H1 (cell line): Measurements from ENCODE around the gene CDK9. TPM values are rescaled to one million over a fixed set of nuclear protein-coding genes. Genes with fewer than 3 reads are reported as not detected.
A peak's percentile ranks its signal among the peaks of the same experiment; 100 is the strongest.

Experiments used
- CTCF ChIA-PET: fragments of 300-600 bp; sonication (Branson Sonifier 250); formaldehyde crosslinking; loops from one replicate; lab custom pipeline; 2021; ENCODE audit not compliant: partially characterized antibody; lab: Charles Lee
- POLR2A ChIA-PET: fragments of 300-600 bp; sonication (Branson Sonifier 250); formaldehyde crosslinking; loops from one replicate; lab custom pipeline; 2021; ENCODE audit warnings: inconsistent platforms; ENCODE audit not compliant: partially characterized antibody; lab: Charles Lee
- DNase-seq, 2 experiments: peaks; one replicate each; pipeline versions ENCODE4 v3.0.0 to v3.0.0-alpha.2; 2010 to 2022; ENCODE audit warnings: low spot score in 2 of 2, low read depth in 1 of 2, mixed read lengths in 1 of 2
- FAIRE-seq: peaks from 2 replicates; lab custom pipeline; 2011; peaks lifted over from hg19 to GRCh38; lab: Jason Lieb, UNC
- H2AFZ ChIP-seq: 2 replicates; pipeline ENCODE4 v1.8.1; 2012; ENCODE audit warnings: low read length, inconsistent platforms
- H2AK5ac ChIP-seq: 2 replicates; pipeline ENCODE4 v1.6.1; 2013; ENCODE audit warnings: low read depth, low read length
- H2BK120ac ChIP-seq: replicated peaks from 2 replicates; pipeline ENCODE3; 2013; ENCODE audit warnings: low read depth, low read length, inconsistent platforms
- H2BK12ac ChIP-seq: 2 replicates; pipeline ENCODE4 v1.6.1; 2013; ENCODE audit warnings: low read depth, low read length
- H2BK15ac ChIP-seq: 2 replicates; pipeline ENCODE4 v1.6.1; 2013; ENCODE audit warnings: low read length
- H2BK20ac ChIP-seq: 2 replicates; pipeline ENCODE4 v1.6.1; 2013; ENCODE audit warnings: low read length
- H2BK5ac ChIP-seq: 2 replicates; pipeline ENCODE4 v1.6.1; 2013; ENCODE audit warnings: low read depth, low read length
- H3K14ac ChIP-seq: 2 replicates; pipeline ENCODE4 v1.6.1; 2013; ENCODE audit warnings: inconsistent platforms; ENCODE audit not compliant: insufficient read length
- H3K18ac ChIP-seq: 2 replicates; pipeline ENCODE4 v1.6.1; 2013; ENCODE audit warnings: low read length; ENCODE audit errors: extremely low read depth
- H3K23ac ChIP-seq: 2 replicates; pipeline ENCODE4 v1.6.1; 2013; ENCODE audit warnings: inconsistent platforms; ENCODE audit not compliant: insufficient read length
- H3K23me2 ChIP-seq: 2 replicates; pipeline ENCODE4 v1.6.1; 2013; ENCODE audit warnings: low read depth, low read length
- H3K27ac ChIP-seq: 2 replicates; pipeline ENCODE4 v1.6.1; 2011; ENCODE audit warnings: low read depth, low read length, inconsistent platforms
- H3K27me3 ChIP-seq, 4 experiments: replicated peaks in 1 of 4; 1 replicate in 1 of 4; 2 replicates in 3 of 4; pipeline versions ENCODE4 v1.6.1 to v1.8.1; 2011 to 2013; ENCODE audit warnings: low read length in 3 of 4, mild to moderate bottlenecking in 3 of 4, inconsistent platforms in 2 of 4, mixed read lengths in 2 of 4, moderate library complexity in 1 of 4; ENCODE audit not compliant: control insufficient read depth in 3 of 4, insufficient read depth in 3 of 4; ENCODE audit errors: extremely low read depth in 1 of 4
- H3K36me3 ChIP-seq, 4 experiments: 2 replicates each; pipeline versions ENCODE4 v1.6.1 to v1.8.1; 2011 to 2013; ENCODE audit warnings: mild to moderate bottlenecking in 4 of 4, low read length in 3 of 4, moderate library complexity in 2 of 4, control low read depth in 1 of 4, inconsistent platforms in 1 of 4; ENCODE audit not compliant: insufficient read depth in 4 of 4, control insufficient read depth in 2 of 4
- H3K4ac ChIP-seq: replicated peaks from 2 replicates; pipeline ENCODE3; 2013; ENCODE audit warnings: low read length, low read depth, mixed read lengths, inconsistent platforms; ENCODE audit not compliant: insufficient read length
- H3K4me1 ChIP-seq, 4 experiments: replicated peaks in 1 of 4; 1 replicate in 1 of 4; 2 replicates in 3 of 4; pipeline versions ENCODE4 v1.6.1 to v1.8.1; 2011 to 2013; ENCODE audit warnings: low read length in 3 of 4, inconsistent platforms in 2 of 4, mixed read lengths in 1 of 4; ENCODE audit not compliant: insufficient read depth in 4 of 4, control insufficient read depth in 3 of 4
- H3K4me2 ChIP-seq, 2 experiments: 2 replicates each; pipeline versions ENCODE4 v1.6.1 to v1.8.1; 2011 to 2013; ENCODE audit warnings: low read depth in 2 of 2, low read length in 2 of 2, control low read depth in 1 of 2, inconsistent platforms in 1 of 2, mild to moderate bottlenecking in 1 of 2; ENCODE audit not compliant: insufficient read depth in 1 of 2
- H3K4me3 ChIP-seq, 4 experiments: fragments of 200-600, 300-600 bp in 1 of 4; sonication (generic), shearing (Covaris generic), sonication (Bioruptor Twin) in 1 of 4; 2 replicates each; pipeline versions ENCODE4 v1.5.1 to v1.8.1; 2011 to 2016; ENCODE audit warnings: low read length in 4 of 4, low read depth in 3 of 4, control low read depth in 2 of 4, inconsistent platforms in 2 of 4, mild to moderate bottlenecking in 2 of 4, mixed read lengths in 1 of 4, moderate library complexity in 1 of 4; ENCODE audit not compliant: insufficient read depth in 2 of 4; ENCODE audit errors: extremely low read depth in 1 of 4
- H3K56ac ChIP-seq: replicated peaks from 2 replicates; pipeline ENCODE3; 2013; ENCODE audit warnings: low read depth, mild to moderate bottlenecking, mixed read lengths, low read length, inconsistent platforms; ENCODE audit not compliant: insufficient read length
- H3K79me1 ChIP-seq: 2 replicates; pipeline ENCODE4 v1.6.1; 2013; ENCODE audit warnings: low read depth, low read length, control low read depth
- H3K79me2 ChIP-seq, 2 experiments: 2 replicates each; pipeline versions ENCODE4 v1.6.1 to v1.8.1; 2012 to 2013; ENCODE audit warnings: low read length in 2 of 2, mild to moderate bottlenecking in 2 of 2, inconsistent platforms in 1 of 2; ENCODE audit not compliant: insufficient read depth in 2 of 2, control insufficient read depth in 1 of 2
- H3K9ac ChIP-seq, 4 experiments: replicated peaks in 1 of 4; 1 replicate in 1 of 4; 2 replicates in 3 of 4; pipeline versions ENCODE4 v1.6.1 to v1.8.1; 2011 to 2013; ENCODE audit warnings: low read depth in 3 of 4, low read length in 3 of 4, control low read depth in 2 of 4, mild to moderate bottlenecking in 2 of 4, moderate library complexity in 2 of 4, inconsistent platforms in 1 of 4; ENCODE audit errors: extremely low read depth in 1 of 4
- H3K9me3 ChIP-seq, 2 experiments: 2 replicates each; pipeline versions ENCODE4 v1.6.1 to v1.8.1; 2012 to 2013; ENCODE audit warnings: mild to moderate bottlenecking in 2 of 2, moderate library complexity in 2 of 2, control low read depth in 1 of 2, inconsistent platforms in 1 of 2, low read depth in 1 of 2, low read length in 1 of 2, mixed read lengths in 1 of 2; ENCODE audit not compliant: insufficient read depth in 2 of 2
- H4K20me1 ChIP-seq, 2 experiments: replicated peaks in 1 of 2; 2 replicates each; pipeline versions ENCODE3 to v1.8.1; 2011 to 2013; ENCODE audit warnings: inconsistent platforms in 2 of 2, low read length in 2 of 2, mild to moderate bottlenecking in 1 of 2; ENCODE audit not compliant: insufficient read depth in 2 of 2, control insufficient read depth in 1 of 2
- H4K5ac ChIP-seq: 2 replicates; pipeline ENCODE4 v1.6.1; 2013; ENCODE audit warnings: low read length, low read depth, mixed read lengths, inconsistent platforms; ENCODE audit not compliant: insufficient read length
- H4K8ac ChIP-seq: 2 replicates; pipeline ENCODE4 v1.8.0; 2013; ENCODE audit warnings: mild to moderate bottlenecking, moderate library complexity, low read length, inconsistent platforms; ENCODE audit not compliant: insufficient read depth; ENCODE audit errors: extremely low read depth
- H4K91ac ChIP-seq: replicated peaks from 2 replicates; pipeline ENCODE3; 2013; ENCODE audit warnings: low read length, mixed read lengths, inconsistent platforms; ENCODE audit not compliant: insufficient read length
- CTBP2 ChIP-seq: IDR thresholded peaks from 2 replicates; pipeline ENCODE4 v1.7.0; 2011; ENCODE audit warnings: borderline replicate concordance, mild to moderate bottlenecking, moderate library complexity, mixed read lengths, low read length; ENCODE audit not compliant: insufficient read depth, insufficient read length
- KDM1A ChIP-seq: fragments of 200-600, 300-600 bp; sonication (generic); IDR thresholded peaks from 2 replicates; pipeline ENCODE4 v1.7.1; 2016; ENCODE audit warnings: mild to moderate bottlenecking, low read length, borderline replicate concordance
- TEAD4 ChIP-seq: IDR thresholded peaks from 2 replicates; pipeline ENCODE4 v1.6.1; 2012; ENCODE audit warnings: low read depth, low read length, inconsistent platforms, mixed read lengths
- WGBS, 2 experiments: shearing (Covaris generic) in 1 of 2; methylation state at CpG; one replicate each; pipeline versions ENCODE4 v1.1.6 to v1.1.7; 2013 to 2015; ENCODE audit warnings: low lambda C conversion rate in 2 of 2, mixed read lengths in 2 of 2, inconsistent platforms in 1 of 2, low coverage in 1 of 2, missing lambda C conversion rate in 1 of 2; ENCODE audit not compliant: insufficient replicate concordance in 2 of 2, insufficient coverage in 1 of 2, insufficient read length in 1 of 2; ENCODE audit errors: extremely low coverage in 1 of 2, missing lambda C conversion rate in 1 of 2; 5-methylcytosine and 5-hydroxymethylcytosine counted together
- polyA plus RNA-seq, 7 experiments: library from polyadenylated mRNA; depleted of rRNA in 3 of 7; stranded (reverse) in 5 of 7; unstranded in 2 of 7; fragments of >200 nt in 5 of 7; fragments of 200-250 nt in 2 of 7; gene quantifications; 1 replicate in 5 of 7; 2 replicates in 1 of 7; 4 replicates in 1 of 7; pipeline versions ENCODE4 v1.2.1 to v1.2.3, GENCODE V29; 2011 to 2013; ENCODE audit warnings: missing spikeins in 2 of 7, mixed read lengths in 2 of 7
- total RNA-seq: library from RNA; stranded (reverse); fragmentation: NEBNext Ultra II Directional; extraction: Animal tissue kit (Norgen Biotek cat#: 25700); gene quantifications from 2 replicates; pipeline ENCODE4 v1.2.1, GENCODE V29; 2021

The CDK9 gene
- total and polyA plus RNA-seq, 2 of the 8 experiments (the other 6 are each of a cell fraction or from before 2014, with no cell fraction given), result 69.1 to 87.5 TPM

DNA sequence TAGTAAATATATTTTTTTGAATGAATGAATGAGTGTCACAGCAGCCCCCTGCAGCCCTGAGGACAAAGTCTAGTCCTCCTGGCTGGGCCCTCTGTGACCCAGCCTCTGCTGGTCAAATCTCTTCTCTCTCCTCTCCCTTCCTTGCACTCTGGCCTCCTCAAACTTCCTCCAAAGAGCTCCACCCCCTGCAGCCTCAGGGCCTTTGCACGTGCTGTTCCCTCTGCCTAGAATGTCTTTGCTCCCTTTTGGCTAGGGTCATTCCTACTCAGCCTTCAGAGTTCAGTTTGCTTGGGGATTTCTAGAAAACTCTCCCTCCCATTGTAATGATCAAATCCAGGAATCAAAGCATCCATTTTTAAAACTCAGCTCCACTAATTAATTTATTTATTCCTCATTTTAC, 20.4 kb upstream of the CDK9 start:
- H3K27ac ChIP-seq, result no peak overlapping the region
- H3K23ac ChIP-seq, result no peak overlapping the region
- H4K20me1 ChIP-seq, result no peaks in the 10 kb centered on the region
- H2BK20ac ChIP-seq, result no peak overlapping the region
- TF ChIP-seq KDM1A, result peak; percentile 54; the same call in 1 of the 2 replicates
- TF ChIP-seq CTBP2, result no peak
- no peak for TF ChIP-seq TEAD4
- no peak overlapping the region for H2AK5ac ChIP-seq
- POLR2A ChIA-PET, result interaction anchor here (0.9 to 1.8 kb wide), 4 partner anchors 27 to 111 kb away, joined by 3 to 5 read pairs (median 4); partner anchors contain the start of gene TOR2A
- H3K4me1 ChIP-seq, result peaks cover 0 to 26% (median 16%) of the 10 kb centered on the region in 4 experiments; a peak in 6 of 7 replicates
- H3K56ac ChIP-seq, result no peak overlapping the region
- 0 out of 2 replicates have a peak overlapping the region, but pooled peaks have one; percentile 60 for H2BK12ac ChIP-seq
- H3K4ac ChIP-seq, result no peak overlapping the region
- FAIRE-seq (no peak), DNase-seq (no peak)
- H3K4me3 ChIP-seq, result no peak overlapping the region
- H2BK5ac ChIP-seq, result no peak overlapping the region
- no peak overlapping the region for H2AFZ ChIP-seq
- no peak overlapping the region for H2BK15ac ChIP-seq
- H3K36me3 ChIP-seq, result no peaks in the 10 kb centered on the region
- no peak overlapping the region; the same call in 1 of the 2 replicates for H3K18ac ChIP-seq
- H3K79me2 ChIP-seq, result no peaks in the 10 kb centered on the region
- no peak overlapping the region for H4K5ac ChIP-seq
- CTCF ChIA-PET, result interaction anchor here (0.6 to 14.6 kb wide), 15 partner anchors 9 to 131 kb away, joined by 3 to 227 read pairs (median 4); partner anchors contain the start of genes AK1, CDK9, SH2D3C and TOR2A
- no peaks in the 10 kb centered on the region for H3K27me3 ChIP-seq
- H2BK120ac ChIP-seq, result no peak overlapping the region
- no peak overlapping the region for H3K9ac ChIP-seq
- no peaks in the 10 kb centered on the region for H3K9me3 ChIP-seq
- H4K91ac ChIP-seq, result no peak overlapping the region
- no peaks in the 10 kb centered on the region for H3K23me2 ChIP-seq
- no peak overlapping the region for H3K14ac ChIP-seq
- H3K4me2 ChIP-seq, result no peak overlapping the region
- WGBS, 2 experiments, result 95% methylated on average over 1 of the region's 1 CpG; no CpG with 5 or more reads in 1 of the 2 experiments
- H3K79me1 ChIP-seq, result no peaks in the 10 kb centered on the region
- H4K8ac ChIP-seq, result no peak overlapping the region
